Vagina (tissue), 2 donors: ENCODE data around the gene VTI1A. TPM values are rescaled to one million over a fixed set of nuclear protein-coding genes. Genes with fewer than 3 reads are reported as not detected.

ENCODE experiments used
- DNase-seq, 2 donors: peaks; one replicate each; pipeline ENCODE4 v3.0.0-alpha.2; 2017; ENCODE audit errors: extremely low spot score in 2 of 2
- H3K27ac ChIP-seq: fragments of 200-600 bp; sonication (generic); one replicate; pipeline ENCODE4 v1.5.1; 2019
- H3K27me3 ChIP-seq: fragments of 200-600 bp; sonication (generic); one replicate; pipeline ENCODE4 v1.5.1; 2019
- H3K36me3 ChIP-seq, 2 donors: fragments of 200-600 bp; sonication (generic); one replicate each; pipeline ENCODE4 v1.5.1; 2017 to 2019
- H3K4me1 ChIP-seq: fragments of 200-600 bp; sonication (generic); one replicate; pipeline ENCODE4 v1.5.1; 2019
- H3K4me3 ChIP-seq, 2 donors: fragments of 200-600 bp; sonication (generic); 1 replicate in 1 of 2; 2 replicates in 1 of 2; pipeline ENCODE4 v1.5.1; 2016 to 2019
- H3K9me3 ChIP-seq: fragments of 200-600 bp; sonication (generic); one replicate; pipeline ENCODE4 v1.5.1; 2019
- CTCF ChIP-seq, 3 experiments: fragments of 450-650 bp in 2 of 3; fragments of 200-600 bp in 1 of 3; sonication (generic) in 1 of 3; IDR thresholded peaks; one replicate each; pipeline ENCODE4 v1.5.1; 2017 to 2019; ENCODE audit warnings: antibody characterized with exemption in 3 of 3, mild to moderate bottlenecking in 2 of 3, moderate library complexity in 2 of 3
- POLR2A ChIP-seq, 2 donors: fragments of 450-650 bp; IDR thresholded peaks; one replicate each; pipeline ENCODE4 v1.6.1; 2017; ENCODE audit warnings: antibody characterized with exemption in 2 of 2, mild to moderate bottlenecking in 2 of 2, moderate library complexity in 2 of 2
- POLR2AphosphoS5 ChIP-seq, 2 donors: sonication (generic); formaldehyde crosslinking; IDR thresholded peaks; one replicate each; pipeline ENCODE4 v1.9.0; 2017; ENCODE audit warnings: antibody characterized with exemption in 2 of 2, mild to moderate bottlenecking in 2 of 2, low read depth in 1 of 2; ENCODE audit not compliant: insufficient read depth in 1 of 2
- intact Hi-C: fragments of 100-400 bp; cut with DNase I; formaldehyde crosslinking; loops from one replicate; pipeline ENCODE4 v1.15.1; 2023
- total RNA-seq: library from RNA; depleted of rRNA; stranded (reverse); fragments of >200 nt; gene quantifications from one replicate; pipeline ENCODE4 v1.2.3, GENCODE V29; 2016

The VTI1A gene
- total RNA-seq, 1 donor from 2014 or later = 49.1 TPM

- H3K27ac ChIP-seq = no peak overlapping the region
- H3K36me3 ChIP-seq = no peaks in the 10 kb centered on the region
- no peak for DNase-seq
- H3K4me1 ChIP-seq = no peaks in the 10 kb centered on the region
- intact Hi-C loops = no loop called here
- no peaks in the 10 kb centered on the region for H3K27me3 ChIP-seq
- H3K4me3 ChIP-seq = no peak overlapping the region
- H3K9me3 ChIP-seq = no peaks in the 10 kb centered on the region
- TF ChIP-seq CTCF (IDR thresholded peaks at IDR 0.05) (no peak), POLR2AphosphoS5 (IDR thresholded peaks at IDR 0.05; ENCODE audit: insufficient read depth in 1 of 2, low read depth in 1 of 2) (no peak), POLR2A (IDR thresholded peaks at IDR 0.05) (no peak)
Measured at GRCh38 chr10:112644265-112644645, 197.2 kb downstream of the VTI1A start.

GRCh38 chr10:112649006-112649821 lies 202.2 kb downstream of the VTI1A start:
- TF ChIP-seq CTCF (IDR thresholded peaks at IDR 0.05) = no peak
- no peak for TF ChIP-seq POLR2A (IDR thresholded peaks at IDR 0.05)
- no peak for TF ChIP-seq POLR2AphosphoS5 (IDR thresholded peaks at IDR 0.05; ENCODE audit: insufficient read depth in 1 of 2, low read depth in 1 of 2)
- Histone ChIP-seq H3K27ac (no peak overlapping the region), H3K9me3 (no peaks in the 10 kb centered on the region), H3K36me3 (no peaks in the 10 kb centered on the region), H3K4me1 (no peaks in the 10 kb centered on the region), H3K4me3 (no peak overlapping the region), H3K27me3 (no peaks in the 10 kb centered on the region)
- no peak for DNase-seq
- intact Hi-C loops = no loop called here

GRCh38 chr10:112649822-112650152 lies 202.8 kb downstream of the VTI1A start:
- Histone ChIP-seq H3K4me1 (no peaks in the 10 kb centered on the region), H3K36me3 (no peaks in the 10 kb centered on the region), H3K27me3 (no peaks in the 10 kb centered on the region), H3K4me3 (no peak overlapping the region), H3K27ac (no peak overlapping the region), H3K9me3 (no peaks in the 10 kb centered on the region)
- TF ChIP-seq CTCF (IDR thresholded peaks at IDR 0.05) = no peak
- TF ChIP-seq POLR2AphosphoS5 (IDR thresholded peaks at IDR 0.05; ENCODE audit: insufficient read depth in 1 of 2, low read depth in 1 of 2) = no peak
- TF ChIP-seq POLR2A (IDR thresholded peaks at IDR 0.05) = no peak
- no peak for DNase-seq
- intact Hi-C loops = no loop called here

GRCh38 chr10:112650588-112651030 lies 203.6 kb downstream of the VTI1A start:
- DNase-seq = no peak
- Histone ChIP-seq H3K36me3 (no peaks in the 10 kb centered on the region), H3K27ac (no peak overlapping the region), H3K4me1 (no peaks in the 10 kb centered on the region), H3K9me3 (no peaks in the 10 kb centered on the region), H3K27me3 (no peaks in the 10 kb centered on the region), H3K4me3 (no peak overlapping the region)
- TF ChIP-seq POLR2AphosphoS5 (IDR thresholded peaks at IDR 0.05; ENCODE audit: insufficient read depth in 1 of 2, low read depth in 1 of 2) (no peak), POLR2A (IDR thresholded peaks at IDR 0.05) (no peak), CTCF (IDR thresholded peaks at IDR 0.05) (no peak)
- intact Hi-C loops = no loop called here

- TF ChIP-seq POLR2A (IDR thresholded peaks at IDR 0.05) (no peak), CTCF (IDR thresholded peaks at IDR 0.05) (no peak), POLR2AphosphoS5 (IDR thresholded peaks at IDR 0.05; ENCODE audit: insufficient read depth in 1 of 2, low read depth in 1 of 2) (no peak)
- no peaks in the 10 kb centered on the region for H3K9me3 ChIP-seq
- H3K4me1 ChIP-seq = no peaks in the 10 kb centered on the region
- no peak for DNase-seq
- intact Hi-C loops = no loop called here
- H3K27ac ChIP-seq = no peak overlapping the region
- no peaks in the 10 kb centered on the region for H3K27me3 ChIP-seq
- H3K4me3 ChIP-seq = no peak overlapping the region
- no peaks in the 10 kb centered on the region for H3K36me3 ChIP-seq
Measured at GRCh38 chr10:112653215-112653614, 206.2 kb downstream of the VTI1A start.
